Measurements from ENCODE around the gene PIGT.

- TF ChIP-seq CTCF (IDR thresholded peaks at IDR 0.05) = no peak
- TF ChIP-seq POLR2A (IDR thresholded peaks at IDR 0.05) = no peak
Observed at GRCh38 chr20:45448270-45448669, 32.3 kb downstream of the PIGT start.

All from uterus (tissue), 2 donors.